GM18511 (cell line): ENCODE measurements around the gene MIER2.

Experiments
- ATAC-seq: cut with Tn5 transposase; IDR thresholded peaks from one replicate; pipeline ENCODE4 v1.9.1; 2021; ENCODE audit warnings: mild to moderate bottlenecking, moderate library complexity; ENCODE audit not compliant: unreplicated experiment

The MIER2 gene

DNA sequence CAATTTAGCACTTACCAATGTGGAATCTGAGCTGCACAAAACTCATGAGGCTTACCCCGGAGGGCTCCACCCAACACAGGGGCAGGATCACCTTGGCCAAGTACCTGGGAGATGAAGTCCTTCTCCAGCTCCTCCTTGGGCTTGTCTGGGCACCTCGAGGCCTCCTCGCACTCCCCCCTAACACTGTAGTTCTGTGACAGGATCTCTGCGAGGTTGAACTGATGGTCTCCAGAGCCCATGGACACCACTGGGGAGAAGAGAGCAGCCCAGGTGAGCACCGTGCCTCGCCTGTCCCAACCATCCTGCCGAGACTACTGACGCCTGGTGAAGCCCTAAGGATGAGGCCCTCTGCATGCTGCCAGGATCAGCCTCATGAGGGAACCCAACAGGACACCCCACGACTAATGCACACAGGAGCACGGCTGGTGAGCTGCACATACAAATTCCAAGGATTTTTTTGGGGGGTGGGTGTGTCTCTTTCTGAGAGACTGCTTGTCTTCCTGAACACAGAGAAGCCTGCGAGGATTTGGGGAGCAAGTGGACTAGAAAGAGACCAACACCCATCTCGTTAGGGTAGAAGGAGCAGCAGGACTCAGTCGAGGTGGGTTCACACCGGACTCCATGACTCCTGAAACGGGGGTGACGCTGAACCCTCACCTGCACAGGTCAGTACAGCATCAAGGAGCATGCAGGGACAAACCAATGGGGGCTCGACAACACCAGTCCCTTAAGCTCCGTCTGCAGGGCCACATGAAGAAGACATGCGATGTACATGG is 10.1 kb downstream of the MIER2 start:
- no peak for ATAC-seq

DNA sequence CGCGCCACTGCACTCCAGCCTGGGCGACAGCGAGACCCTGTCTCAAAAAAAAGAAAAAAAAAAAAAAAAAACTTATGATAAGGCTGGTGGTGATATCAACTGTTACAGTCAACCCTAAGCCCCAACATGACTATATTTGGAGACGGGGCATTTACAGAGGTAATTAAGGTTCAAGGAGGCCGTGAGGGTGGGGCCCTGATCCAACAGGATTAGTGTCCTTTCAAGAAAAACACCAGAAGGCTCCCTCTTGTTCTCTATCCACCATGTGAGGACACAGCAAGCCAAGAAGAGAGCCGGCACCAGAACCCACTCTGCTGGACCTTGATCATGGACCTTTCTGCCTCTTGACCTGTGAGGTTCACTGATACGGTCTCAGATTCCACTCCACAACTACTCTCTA is 14.1 kb downstream of the MIER2 start:
- no peak for ATAC-seq

DNA sequence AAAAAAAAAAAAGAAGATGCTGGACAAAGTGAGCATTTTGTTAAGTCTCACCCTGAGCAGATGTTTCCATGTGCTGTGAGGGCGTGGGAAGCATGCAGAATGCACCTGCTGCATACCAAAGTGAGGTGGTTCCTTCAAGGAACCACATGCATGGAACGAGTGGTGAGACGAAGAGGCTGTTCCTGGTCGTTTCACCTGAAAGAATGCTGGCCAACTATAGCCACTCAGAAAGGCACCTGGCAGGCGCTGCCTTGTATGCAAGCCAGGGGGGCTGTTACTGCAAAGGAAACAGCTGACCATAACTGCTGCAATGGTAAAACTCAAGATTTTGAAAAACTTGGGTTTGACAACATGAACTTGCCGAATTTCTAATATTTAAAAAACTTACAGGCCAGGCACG is 14.7 kb downstream of the MIER2 start:
- no peak for ATAC-seq

DNA sequence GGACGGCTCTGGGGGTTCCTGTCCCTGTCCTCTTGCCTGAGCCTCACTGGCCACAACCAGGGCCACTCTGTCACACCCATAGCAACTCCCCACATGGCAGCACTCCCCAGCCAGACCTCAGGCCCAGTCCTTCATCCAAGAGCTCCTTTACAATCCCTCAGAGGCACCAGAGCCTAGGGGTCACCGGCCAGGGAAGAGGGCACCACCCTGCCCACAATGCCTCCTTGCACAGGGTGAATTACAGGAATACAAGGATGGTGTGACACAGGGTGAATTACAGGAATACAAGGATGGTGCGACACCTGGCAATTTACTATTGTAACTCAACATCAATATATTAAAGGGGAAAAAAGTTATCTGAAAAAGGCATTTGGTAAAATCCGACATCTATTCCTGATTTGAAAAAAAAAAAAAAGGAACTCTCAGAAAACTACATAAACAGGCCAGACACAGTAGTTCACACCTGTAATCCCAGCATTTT is 16.5 kb downstream of the MIER2 start:
- ATAC-seq, result no peak

DNA sequence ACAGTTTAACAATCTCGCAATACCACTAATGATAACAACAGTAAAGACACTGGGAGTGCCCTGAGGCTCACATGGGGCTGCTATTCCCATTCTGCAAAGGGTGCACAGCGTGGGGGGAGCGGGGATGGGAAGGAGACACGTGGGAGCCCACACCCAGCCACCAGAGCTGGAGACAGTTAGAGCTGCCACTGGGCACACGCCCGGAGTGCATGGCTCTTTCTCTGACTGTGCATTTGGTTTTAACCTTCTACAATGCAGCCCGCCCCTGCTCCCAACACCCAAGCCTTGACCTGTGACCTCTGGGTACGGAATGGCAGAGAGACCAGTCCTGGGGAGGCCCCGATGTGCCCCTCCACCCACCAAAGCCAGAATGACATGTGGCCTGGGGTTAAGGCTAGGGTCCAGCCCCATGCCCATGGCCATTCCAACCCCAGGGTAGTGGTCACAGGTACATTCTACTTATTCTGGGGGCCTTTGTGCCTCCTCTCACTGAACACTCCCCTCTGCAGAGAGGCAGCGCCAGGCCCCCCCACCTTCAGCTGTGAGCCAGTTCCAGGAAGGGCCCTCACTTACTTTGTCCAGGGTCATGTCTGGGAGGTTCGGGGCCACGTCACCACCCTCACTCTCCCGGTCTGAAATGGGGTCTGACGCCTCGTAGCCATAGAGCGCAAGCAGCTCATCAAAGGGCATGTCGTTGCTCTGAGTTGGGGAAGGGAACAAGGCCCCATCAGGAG is 17.1 kb downstream of the MIER2 start:
- no peak for ATAC-seq

DNA sequence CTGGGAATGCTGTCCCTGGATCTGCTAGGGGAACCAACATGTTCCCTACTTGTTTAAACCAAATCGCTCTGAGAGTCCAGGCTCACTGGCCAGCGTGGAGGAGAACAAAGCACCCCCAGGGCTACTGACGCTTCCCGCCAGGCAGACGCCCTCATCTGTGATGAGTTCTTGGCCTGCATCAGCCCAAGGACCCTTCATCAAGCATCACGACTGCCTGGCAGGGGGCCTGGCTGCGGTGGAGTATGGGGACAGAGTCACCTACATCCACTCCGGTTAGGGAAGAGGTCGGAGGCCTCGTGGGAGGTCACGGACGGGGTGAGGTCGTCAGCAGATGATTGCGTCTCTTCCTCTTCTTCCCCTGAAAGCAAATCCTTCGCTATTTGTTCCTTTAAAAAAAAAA is 17.7 kb downstream of the MIER2 start:
- ATAC-seq, result no peak

DNA sequence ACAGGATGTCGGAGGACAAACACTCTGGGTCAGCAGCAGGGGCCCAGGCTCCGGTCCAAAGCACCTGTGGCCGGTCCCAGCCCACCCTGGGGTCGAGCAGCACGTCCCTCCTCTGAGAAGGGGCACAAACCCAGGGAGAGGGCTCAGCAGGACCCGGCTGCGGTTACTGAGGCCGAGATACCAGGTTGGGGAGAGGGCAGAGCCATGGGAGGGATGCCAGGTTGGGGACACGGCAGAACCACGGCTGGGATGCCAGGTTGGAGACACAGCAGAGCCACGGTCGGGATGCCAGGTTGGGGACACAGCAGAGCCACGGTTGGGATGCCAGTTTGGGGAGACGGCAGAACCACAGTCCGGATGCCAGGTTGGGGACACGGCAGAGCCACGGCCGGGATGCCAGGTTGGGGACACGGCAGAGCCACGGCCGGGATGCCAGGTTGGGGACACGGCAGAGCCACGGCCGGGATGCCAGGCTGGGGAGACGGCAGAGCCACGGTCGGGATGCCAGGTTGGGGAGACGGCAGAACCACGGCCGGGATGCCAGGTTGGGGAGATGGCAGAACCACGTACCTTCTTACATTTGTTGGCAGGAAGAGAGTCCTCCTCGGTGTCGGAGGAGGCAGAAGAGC is 18.5 kb downstream of the MIER2 start:
- no peak for ATAC-seq

DNA sequence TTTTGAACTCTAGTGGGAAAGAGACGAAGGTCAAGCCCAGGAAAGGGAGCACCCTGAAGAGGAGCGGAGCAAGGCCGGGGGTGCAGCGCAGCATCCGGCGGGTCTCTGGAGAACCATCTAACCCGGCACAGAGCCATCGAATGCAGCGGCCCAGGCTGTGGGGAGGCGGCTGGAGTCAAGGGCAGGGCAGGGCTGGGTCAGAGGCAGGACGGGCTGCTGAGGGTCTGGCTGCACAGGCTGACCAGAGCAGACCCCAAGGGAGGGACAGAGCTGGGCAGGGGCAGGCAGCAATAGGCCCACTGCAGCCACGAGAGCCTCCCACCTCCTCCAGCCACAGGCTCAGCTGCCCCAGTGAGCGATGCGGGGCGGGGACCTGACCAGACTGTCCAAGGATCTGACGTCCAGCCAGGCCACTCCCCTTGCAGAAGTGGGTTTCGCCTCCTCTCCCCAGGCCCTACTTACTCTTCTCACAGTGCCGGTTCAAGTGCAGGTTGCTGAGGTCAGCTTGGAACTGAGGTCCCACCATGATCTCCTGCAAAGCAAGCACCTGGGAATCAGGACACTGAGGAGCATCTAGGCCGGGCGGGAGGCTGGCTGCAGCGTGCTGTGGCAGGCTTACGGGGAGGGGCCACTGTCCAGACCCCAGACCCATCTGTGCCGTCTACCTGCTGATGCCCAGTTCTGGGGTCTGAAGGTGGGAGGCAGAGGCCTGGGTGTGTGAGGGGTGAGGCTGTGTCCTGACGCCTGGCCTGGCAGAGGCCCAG is 19.2 kb downstream of the MIER2 start:
- ATAC-seq, result no peak

DNA sequence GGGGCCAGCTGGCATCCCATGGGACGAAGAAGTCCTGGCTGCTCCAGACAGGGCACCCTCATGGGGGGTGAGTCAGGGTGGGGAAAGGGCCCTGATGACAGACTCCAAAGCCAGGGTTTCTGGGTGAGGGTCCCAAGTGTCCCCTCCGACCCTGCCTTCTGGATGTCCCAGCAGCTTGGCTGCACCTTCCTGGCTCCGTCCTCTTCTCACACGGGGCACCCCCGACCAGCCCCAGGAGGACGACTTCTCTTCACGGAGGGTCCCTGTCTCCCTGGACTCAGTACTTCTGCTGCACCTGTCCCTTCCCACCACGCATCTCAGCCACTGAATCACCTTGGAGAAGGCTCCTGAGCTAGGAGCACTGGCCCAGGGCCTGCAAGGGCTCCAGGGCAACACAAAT is 19.9 kb downstream of the MIER2 start:
- no peak for ATAC-seq

DNA sequence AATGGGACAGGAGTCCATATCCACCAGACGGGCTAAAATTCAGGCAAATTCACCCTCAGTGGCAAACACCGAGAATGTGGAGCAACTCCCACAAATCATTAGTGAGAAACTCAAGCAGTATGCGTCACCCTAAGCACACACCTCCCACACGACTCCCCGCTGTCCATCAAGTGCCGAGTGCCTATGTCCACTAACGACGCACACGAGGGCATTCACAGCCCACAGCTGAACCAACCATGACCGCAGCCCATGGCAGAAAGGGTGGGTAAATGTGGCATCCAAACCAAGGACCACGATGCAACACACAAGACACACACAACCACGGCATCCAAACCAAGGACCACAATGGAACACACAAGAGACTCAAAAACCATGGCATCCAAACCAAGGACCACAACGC is 22.0 kb downstream of the MIER2 start:
- no peak for ATAC-seq

DNA sequence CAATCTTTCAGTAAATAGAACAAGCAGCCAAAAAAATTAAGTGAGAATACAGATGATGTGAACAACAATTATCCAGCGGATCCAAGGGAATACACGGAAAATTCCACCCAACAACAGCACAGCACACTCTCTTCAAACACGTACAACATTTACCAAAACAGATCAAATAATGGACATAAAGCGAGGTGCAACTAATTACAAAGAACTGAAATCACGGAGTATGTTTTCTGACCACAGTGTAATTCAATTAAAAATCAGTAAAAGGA is 26.2 kb downstream of the MIER2 start:
- no peak for ATAC-seq

DNA sequence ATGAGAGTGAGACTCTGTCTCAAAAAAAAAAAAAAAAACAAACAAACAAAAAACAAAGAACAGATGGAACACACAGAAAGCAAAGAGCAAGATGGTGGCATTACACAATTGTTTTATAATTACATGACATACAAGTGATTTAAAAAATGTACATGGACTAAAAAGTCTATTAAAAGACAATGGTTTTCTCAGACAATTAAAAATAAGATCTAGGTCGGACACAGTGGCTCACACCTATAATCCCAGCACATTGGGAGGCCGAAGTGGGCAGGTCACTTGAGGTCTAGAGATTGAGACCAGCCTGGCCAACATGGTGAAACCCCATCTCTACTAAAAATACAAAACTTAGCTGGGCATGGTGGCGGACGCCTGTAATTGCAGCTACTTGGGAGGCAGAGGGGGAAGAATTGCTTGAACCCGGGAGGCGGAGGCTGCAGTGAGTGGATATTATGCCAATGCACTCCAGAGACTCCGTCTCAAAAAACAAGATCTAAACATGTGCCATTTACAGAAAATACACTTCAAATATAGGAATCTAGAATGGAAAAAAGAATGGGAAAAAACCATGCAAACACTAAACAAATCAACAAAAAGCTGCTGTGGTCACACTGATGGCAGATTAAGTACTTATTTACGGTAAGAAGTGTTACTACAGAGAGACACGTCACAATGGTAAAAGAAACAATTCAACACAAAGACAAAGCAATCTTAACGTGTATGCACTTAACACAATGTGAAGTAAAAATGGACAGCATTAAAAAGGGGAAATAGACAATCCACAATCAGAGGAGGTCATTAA is 26.7 kb downstream of the MIER2 start:
- no peak for ATAC-seq

DNA sequence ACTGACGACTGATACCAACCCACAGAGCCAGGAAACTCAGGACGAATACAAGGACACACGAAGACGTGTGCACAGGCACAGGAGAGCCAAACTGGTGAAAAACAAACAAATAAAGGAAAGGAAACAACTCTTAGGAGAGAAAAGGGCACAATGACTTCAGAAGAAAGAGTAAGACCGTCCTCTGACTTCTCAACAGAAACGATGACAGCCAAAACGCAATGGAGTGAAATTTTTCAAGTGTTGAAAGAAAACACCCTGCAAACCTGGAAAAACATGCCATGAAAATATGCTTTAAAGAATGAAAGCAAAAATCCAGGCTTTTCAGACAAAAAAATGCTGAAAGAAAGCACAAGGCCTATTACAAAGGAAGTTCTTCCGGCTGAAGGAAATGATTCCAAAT is 28.8 kb downstream of the MIER2 start:
- ATAC-seq, result no peak

DNA sequence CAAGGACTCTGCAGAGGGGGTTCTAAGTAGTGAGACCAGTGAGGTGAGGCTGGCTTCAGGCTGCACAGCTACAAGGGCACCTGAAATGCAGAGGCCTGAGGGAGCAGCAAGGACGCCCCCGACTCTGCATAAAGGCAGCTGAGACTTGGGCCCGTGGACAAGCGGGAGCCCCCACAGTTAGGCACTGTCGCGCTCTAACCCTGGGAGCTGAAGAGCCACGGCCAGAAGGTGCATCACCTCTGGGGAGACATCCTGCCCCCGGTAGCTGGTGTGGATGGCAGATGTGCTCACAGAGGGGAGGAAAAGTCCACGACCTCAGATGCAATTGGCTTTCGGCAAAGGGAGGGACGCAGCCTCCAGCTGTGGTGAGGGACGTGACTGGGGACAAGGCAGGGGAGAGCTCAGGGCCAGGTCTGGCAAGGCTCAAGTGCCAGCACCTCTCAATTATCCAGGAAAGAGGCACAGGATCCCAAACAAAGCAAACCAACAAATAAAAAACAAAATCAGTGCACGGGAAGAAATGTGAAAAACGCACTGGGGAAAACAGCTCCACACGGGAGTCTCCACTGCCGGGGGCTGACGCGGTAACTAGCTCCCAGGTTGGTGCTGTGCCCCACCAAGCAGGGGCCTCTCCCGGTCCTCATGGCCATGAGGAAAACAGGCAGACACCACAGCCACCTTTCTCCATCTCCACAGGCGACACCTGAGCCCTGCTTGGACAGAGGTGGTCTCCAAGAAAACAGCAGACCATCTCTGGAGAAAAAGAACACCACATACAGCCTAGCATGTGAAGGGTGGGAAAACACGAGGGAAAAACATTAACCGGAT is 30.4 kb downstream of the MIER2 start:
- ATAC-seq, result no peak

DNA sequence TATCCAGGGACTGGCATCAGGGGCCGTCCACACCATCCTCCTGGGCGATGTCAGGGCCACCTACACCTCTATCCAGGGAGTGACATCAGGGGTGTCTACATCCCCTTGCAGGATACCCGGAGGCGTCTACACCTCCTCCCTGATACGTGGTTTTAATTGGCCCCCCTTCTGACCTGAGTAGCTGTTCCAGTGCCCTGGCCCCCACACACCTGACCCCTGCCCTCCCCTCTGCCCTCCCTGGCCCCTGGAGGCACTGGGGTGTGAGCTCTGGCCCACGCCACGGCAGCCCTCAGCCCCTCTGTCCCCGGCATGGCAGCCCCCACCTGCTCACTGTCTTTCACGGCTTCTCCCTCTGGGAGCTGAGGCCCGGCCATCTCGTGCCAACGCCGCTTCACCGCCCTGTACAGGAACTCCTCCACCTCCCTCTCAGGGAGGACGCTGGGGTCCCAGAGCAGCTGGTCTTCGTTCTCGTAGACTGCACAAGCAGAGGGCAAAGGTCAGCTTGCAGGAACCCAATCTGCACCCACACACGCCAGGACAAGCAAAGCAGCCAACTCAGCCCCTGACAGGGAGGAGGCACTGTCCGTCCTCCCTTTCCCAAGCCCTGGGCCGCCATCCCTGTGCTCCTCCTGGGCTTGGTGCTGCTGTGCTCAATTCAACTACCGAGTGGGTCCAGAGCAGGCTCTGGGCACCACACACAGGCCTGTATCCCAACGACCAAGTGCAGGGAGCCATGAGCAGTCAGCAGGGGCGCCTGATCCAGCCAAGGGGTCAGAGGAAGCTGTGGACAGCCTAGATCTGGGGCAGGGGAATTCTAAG is 31.2 kb downstream of the MIER2 start:
- ATAC-seq, result no peak

DNA sequence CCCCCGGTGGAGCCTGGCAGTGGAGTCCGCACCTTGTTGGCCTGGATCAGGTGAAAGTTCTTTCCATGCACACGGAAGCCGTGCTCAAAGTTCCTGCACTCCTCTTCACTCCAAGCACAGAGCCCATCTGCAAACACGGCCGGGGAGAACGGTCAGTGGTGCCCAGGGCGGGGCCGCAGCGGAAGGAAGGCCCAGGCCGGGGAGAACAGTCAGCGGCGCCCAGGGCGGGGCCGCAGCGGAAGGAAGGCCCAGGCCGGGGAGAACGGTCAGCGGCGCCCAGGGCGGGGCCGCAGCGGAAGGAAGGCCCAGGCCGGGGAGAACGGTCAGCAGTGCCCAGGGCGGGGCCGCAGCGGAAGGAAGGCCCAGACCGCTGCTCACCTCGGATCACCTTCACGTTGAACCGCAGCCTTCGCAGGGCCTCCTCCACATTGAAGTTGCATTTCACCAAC is 32.8 kb downstream of the MIER2 start:
- no peak for ATAC-seq

DNA sequence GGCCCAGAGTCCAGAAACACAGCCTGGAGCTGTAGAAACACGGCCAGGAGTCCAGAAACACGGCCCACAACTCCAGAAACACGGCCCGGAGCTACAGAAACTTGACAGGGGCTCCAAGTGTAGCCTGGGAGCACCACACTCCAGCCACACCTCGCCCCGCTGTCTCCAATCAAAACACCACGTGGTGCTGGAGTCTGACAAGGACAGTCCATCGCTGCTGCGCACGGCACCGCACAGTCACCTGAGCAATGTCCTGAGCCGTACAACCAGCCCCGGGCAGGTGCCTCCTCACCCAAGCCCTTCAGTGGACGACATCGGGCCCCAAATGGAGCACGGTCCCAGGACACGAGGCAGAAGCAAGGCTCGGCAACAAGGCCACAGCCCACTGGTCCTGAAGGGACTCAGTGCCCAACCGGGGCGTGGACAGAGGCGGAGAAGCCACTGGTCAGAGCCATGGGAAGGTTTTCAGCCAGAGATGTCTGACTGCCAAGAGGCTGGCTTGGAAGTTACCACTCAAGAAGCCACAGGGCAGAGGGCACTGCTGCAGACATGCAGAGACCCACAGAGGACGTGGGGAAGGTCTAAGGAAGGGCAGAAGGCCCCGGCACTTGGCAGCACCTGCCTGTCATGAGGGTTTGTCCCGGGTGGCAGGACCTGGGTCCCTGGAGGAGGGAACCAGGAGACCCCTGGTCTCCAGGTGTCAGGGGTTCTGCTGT is 33.7 kb downstream of the MIER2 start:
- ATAC-seq, result no peak

DNA sequence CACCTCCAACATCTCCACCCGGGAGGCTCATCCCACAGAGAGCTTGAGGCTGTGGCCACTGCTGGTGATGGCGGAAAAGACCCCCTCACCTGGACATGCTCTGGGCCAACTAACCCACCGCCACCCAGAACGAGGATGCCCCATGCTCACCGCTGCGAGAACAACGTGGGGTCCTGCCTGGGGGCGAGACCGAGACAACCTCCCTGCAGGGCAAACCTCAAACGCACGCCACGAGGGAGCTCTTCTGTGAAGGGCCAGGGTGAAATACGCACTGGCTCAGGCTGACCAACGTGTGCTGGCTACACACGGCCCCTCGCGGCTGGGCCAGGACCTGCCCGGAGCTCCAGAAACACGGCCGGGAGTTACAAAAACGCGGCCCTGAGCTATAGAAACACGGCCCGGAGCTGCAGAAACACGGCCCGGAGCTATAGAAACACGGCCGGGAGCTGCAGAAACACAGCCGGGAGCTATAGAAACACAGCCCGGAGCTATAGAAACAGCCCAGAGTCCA is 34.4 kb downstream of the MIER2 start:
- ATAC-seq, result no peak
